ENCODE measurements around the gene CACNA1C. TPM values are rescaled to one million over a fixed set of nuclear protein-coding genes. Genes with fewer than 3 reads are reported as not detected.
"Not testable (repeated sequence)": the region's sequence is repeated elsewhere in the genome, so short reads cannot be mapped to it uniquely, and the experiment has no call there.

CACNA1C gene
- total RNA-seq, 4 donors from 2014 or later: 0.38 to 2.4 (median 1.4) TPM

- WGBS, 2 donors: 67% methylated on average over 11 of the region's 11 CpGs
- intact Hi-C loops (cut with DNase I; ENCODE audit: low total_unique reads): no loop called here
Observed at GRCh38 chr12:2737656-2738241, 685.0 kb downstream of the CACNA1C start.

GRCh38 chr12:2739069-2739468 lies 686.3 kb downstream of the CACNA1C start:
- WGBS, 2 donors: 75 to 84% methylated on average over 11 of the region's 11 CpGs
- TF ChIP-seq CTCF (IDR thresholded peaks at IDR 0.05) (no peak), POLR2A (IDR thresholded peaks at IDR 0.05) (no peak)
- no peak for DNase-seq (ENCODE audit: low spot score in 2 of 2)
- intact Hi-C loops (cut with DNase I; ENCODE audit: low total_unique reads): no loop called here
- H3K4me3 ChIP-seq (ENCODE audit: low read depth, poor library complexity, severe bottlenecking): no peak overlapping the region

More at GRCh38 chr12:2737656-2738241, 685.0 kb downstream of the CACNA1C start:
- DNase-seq (ENCODE audit: low spot score in 2 of 2): no peak
- no peak overlapping the region for H3K4me3 ChIP-seq (ENCODE audit: low read depth, poor library complexity, severe bottlenecking)
- TF ChIP-seq CTCF (IDR thresholded peaks at IDR 0.05): no peak
- no peak for TF ChIP-seq POLR2A (IDR thresholded peaks at IDR 0.05)

- H3K4me3 ChIP-seq (ENCODE audit: low read depth, poor library complexity, severe bottlenecking): no peak overlapping the region
- no peak for DNase-seq (ENCODE audit: low spot score in 2 of 2)
- 43 to 48% methylated on average over 11 of the region's 11 CpGs for WGBS, 2 donors
- intact Hi-C loops (cut with DNase I; ENCODE audit: low total_unique reads): no loop called here
- TF ChIP-seq CTCF (IDR thresholded peaks at IDR 0.05) (no peak), POLR2A (IDR thresholded peaks at IDR 0.05) (no peak)
Observed at GRCh38 chr12:2739832-2740641, 687.2 kb downstream of the CACNA1C start.

GRCh38 chr12:2742037-2742436 lies 689.2 kb downstream of the CACNA1C start:
- H3K4me3 ChIP-seq (ENCODE audit: low read depth, poor library complexity, severe bottlenecking); DNase-seq (ENCODE audit: low spot score in 2 of 2); intact Hi-C loops (cut with DNase I; ENCODE audit: low total_unique reads): not testable (repeated sequence)
- WGBS, 2 donors: 62 to 65% methylated on average over 6 to 7 of the region's 10 CpGs

- intact Hi-C loops (cut with DNase I; ENCODE audit: low total_unique reads): no loop called here
- H3K4me3 ChIP-seq (ENCODE audit: low read depth, poor library complexity, severe bottlenecking): no peak overlapping the region
Observed at GRCh38 chr12:2743478-2743877, 690.7 kb downstream of the CACNA1C start.

More at GRCh38 chr12:2743478-2743877, 690.7 kb downstream of the CACNA1C start:
- WGBS, 2 donors: 83 to 88% methylated on average over 5 to 6 of the region's 6 CpGs
- DNase-seq (ENCODE audit: low spot score in 2 of 2): no peak
- TF ChIP-seq CTCF (IDR thresholded peaks at IDR 0.05) (no peak), POLR2A (IDR thresholded peaks at IDR 0.05) (no peak)
